DND-41 (cell line): ENCODE measurements around the gene DHRS7B.
"Not testable (repeated sequence)": the region's sequence is repeated elsewhere in the genome, so short reads cannot be mapped to it uniquely, and the experiment has no call there.

ENCODE experiments used
- ATAC-seq: fragments of 200-7000 bp; cut with Tn5 transposase; 3 replicates; pipeline ENCODE4 v1.9.1; 2021; ENCODE audit warnings: low read depth; ENCODE audit not compliant: insufficient read depth
- DNase-seq: peaks from one replicate; pipeline ENCODE4 v3.0.0-alpha.2; 2020
- H2AFZ ChIP-seq: 2 replicates; pipeline ENCODE4 v1.6.0; 2012; ENCODE audit warnings: low read depth, low read length
- H3K27ac ChIP-seq: 2 replicates; pipeline ENCODE4 v1.5.1; 2012; ENCODE audit warnings: low read length, inconsistent platforms
- H3K27me3 ChIP-seq: fragments of 200-600 bp; sonication (generic); 2 replicates; pipeline ENCODE4 v1.6.0; 2012; ENCODE audit warnings: low read length, mild to moderate bottlenecking, inconsistent platforms; ENCODE audit not compliant: insufficient read depth, poor library complexity
- H3K36me3 ChIP-seq: 2 replicates; pipeline ENCODE4 v1.5.1; 2012; ENCODE audit warnings: low read length, inconsistent platforms; ENCODE audit not compliant: insufficient read depth
- H3K4me1 ChIP-seq: 2 replicates; pipeline ENCODE4 v1.5.1; 2012; ENCODE audit warnings: mild to moderate bottlenecking, low read length; ENCODE audit not compliant: insufficient read depth
- H3K4me2 ChIP-seq: 2 replicates; pipeline ENCODE4 v1.6.0; 2012; ENCODE audit warnings: mild to moderate bottlenecking, moderate library complexity, low read length, inconsistent platforms; ENCODE audit not compliant: insufficient read depth
- H3K4me3 ChIP-seq, 2 experiments: fragments of 200-600 bp in 1 of 2; shearing (Covaris generic) in 1 of 2; 2 replicates each; pipeline ENCODE4 v1.5.1; 2012 to 2016; ENCODE audit warnings: inconsistent platforms in 2 of 2, low read length in 2 of 2, mild to moderate bottlenecking in 2 of 2, low read depth in 1 of 2, moderate library complexity in 1 of 2
- H3K79me2 ChIP-seq: 2 replicates; pipeline ENCODE4 v1.6.0; 2012; ENCODE audit warnings: low read length, inconsistent platforms; ENCODE audit not compliant: insufficient read depth
- H3K9ac ChIP-seq: 2 replicates; pipeline ENCODE4 v1.6.0; 2012; ENCODE audit warnings: low read depth, mild to moderate bottlenecking, inconsistent platforms, low read length, moderate library complexity
- H3K9me3 ChIP-seq: 2 replicates; pipeline ENCODE4 v1.5.1; 2012; ENCODE audit warnings: low read length, moderate library complexity, mild to moderate bottlenecking, inconsistent platforms; ENCODE audit not compliant: insufficient read depth, severe bottlenecking
- H4K20me1 ChIP-seq: 2 replicates; pipeline ENCODE4 v1.6.0; 2012; ENCODE audit warnings: low read length; ENCODE audit not compliant: insufficient read depth
- EZH2 ChIP-seq: IDR thresholded peaks from 3 replicates; pipeline ENCODE4 v1.6.1; 2012; ENCODE audit warnings: borderline replicate concordance, low read depth, mild to moderate bottlenecking, moderate library complexity, low read length, inconsistent platforms; ENCODE audit not compliant: severe bottlenecking
- TF ChIP-seq, protein P1 (sequence below): IDR thresholded peaks from 2 replicates; pipeline ENCODE4 v1.5.1; 2012; ENCODE audit warnings: borderline replicate concordance, low read length, moderate library complexity, mild to moderate bottlenecking; ENCODE audit not compliant: poor library complexity, severe bottlenecking; ENCODE audit errors: extremely low read depth

The DHRS7B gene

GRCh38 chr17:21113049-21113690 is 13.6 kb upstream of the DHRS7B start:
- Histone ChIP-seq H4K20me1 (no peaks in the 10 kb centered on the region), H3K36me3 (no peaks in the 10 kb centered on the region), H3K4me3 (no peak overlapping the region), H2AFZ (no peak overlapping the region), H3K27me3 (no peaks in the 10 kb centered on the region), H3K9me3 (no peaks in the 10 kb centered on the region), H3K27ac (no peak overlapping the region), H3K4me2 (no peak overlapping the region), H3K4me1 (no peaks in the 10 kb centered on the region), H3K79me2 (no peaks in the 10 kb centered on the region), H3K9ac (no peak overlapping the region)
- TF ChIP-seq, protein P1, sequence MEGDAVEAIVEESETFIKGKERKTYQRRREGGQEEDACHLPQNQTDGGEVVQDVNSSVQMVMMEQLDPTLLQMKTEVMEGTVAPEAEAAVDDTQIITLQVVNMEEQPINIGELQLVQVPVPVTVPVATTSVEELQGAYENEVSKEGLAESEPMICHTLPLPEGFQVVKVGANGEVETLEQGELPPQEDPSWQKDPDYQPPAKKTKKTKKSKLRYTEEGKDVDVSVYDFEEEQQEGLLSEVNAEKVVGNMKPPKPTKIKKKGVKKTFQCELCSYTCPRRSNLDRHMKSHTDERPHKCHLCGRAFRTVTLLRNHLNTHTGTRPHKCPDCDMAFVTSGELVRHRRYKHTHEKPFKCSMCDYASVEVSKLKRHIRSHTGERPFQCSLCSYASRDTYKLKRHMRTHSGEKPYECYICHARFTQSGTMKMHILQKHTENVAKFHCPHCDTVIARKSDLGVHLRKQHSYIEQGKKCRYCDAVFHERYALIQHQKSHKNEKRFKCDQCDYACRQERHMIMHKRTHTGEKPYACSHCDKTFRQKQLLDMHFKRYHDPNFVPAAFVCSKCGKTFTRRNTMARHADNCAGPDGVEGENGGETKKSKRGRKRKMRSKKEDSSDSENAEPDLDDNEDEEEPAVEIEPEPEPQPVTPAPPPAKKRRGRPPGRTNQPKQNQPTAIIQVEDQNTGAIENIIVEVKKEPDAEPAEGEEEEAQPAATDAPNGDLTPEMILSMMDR, result no peak
- no peak for TF ChIP-seq EZH2
- DNase-seq (no peak), ATAC-seq (no peak)

- Histone ChIP-seq H3K9ac (no peak overlapping the region), H3K27ac (no peak overlapping the region), H3K4me3 (no peak overlapping the region), H4K20me1 (no peaks in the 10 kb centered on the region), H3K79me2 (no peaks in the 10 kb centered on the region), H3K4me1 (no peaks in the 10 kb centered on the region), H3K9me3 (no peaks in the 10 kb centered on the region), H3K4me2 (no peak overlapping the region), H2AFZ (no peak overlapping the region), H3K27me3 (no peaks in the 10 kb centered on the region), H3K36me3 (no peaks in the 10 kb centered on the region)
- no peak for ATAC-seq
- no peak for TF ChIP-seq EZH2
- TF ChIP-seq, protein P1, result no peak
- DNase-seq, result no peak
Measured at GRCh38 chr17:21113716-21114115, 13.0 kb upstream of the DHRS7B start.

DNA sequence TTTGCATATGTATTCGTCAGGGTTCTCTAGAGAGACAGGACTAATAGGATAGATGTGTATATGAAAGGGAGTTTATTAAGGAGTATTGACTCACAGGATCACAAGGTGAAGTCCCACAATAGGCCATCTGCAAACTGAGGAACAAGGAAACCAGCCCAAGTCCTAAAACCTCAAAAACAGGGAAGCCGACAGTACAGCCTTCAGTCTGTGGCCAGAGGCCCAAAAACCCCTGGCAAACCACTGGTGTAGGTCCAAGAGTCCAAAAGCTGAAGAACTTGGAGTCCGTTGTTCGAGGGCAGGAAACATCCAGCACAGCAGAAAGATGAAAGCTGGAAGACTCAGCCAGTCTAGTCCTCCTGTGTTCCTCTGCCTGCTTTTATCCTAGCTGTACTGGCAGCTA is 12.0 kb upstream of the DHRS7B start:
- H3K4me1 ChIP-seq, H3K4me3 ChIP-seq, DNase-seq, H3K4me2 ChIP-seq, H3K27ac ChIP-seq, H3K9ac ChIP-seq, H3K27me3 ChIP-seq, ATAC-seq, H3K79me2 ChIP-seq, H4K20me1 ChIP-seq, H3K36me3 ChIP-seq, H3K9me3 ChIP-seq, H2AFZ ChIP-seq: not testable (repeated sequence)

GRCh38 chr17:21119247-21119918 is 7.4 kb upstream of the DHRS7B start:
- TF ChIP-seq, protein P1, result peak; percentile 92
- TF ChIP-seq EZH2, result peak; percentile 70
- no peak overlapping the region for H2AFZ ChIP-seq
- no peak overlapping the region for H3K27ac ChIP-seq
- no peaks in the 10 kb centered on the region for H3K79me2 ChIP-seq
- H3K9me3 ChIP-seq, result no peaks in the 10 kb centered on the region
- no peak overlapping the region for H3K4me3 ChIP-seq
- peak; percentile 83 for ATAC-seq
- H3K9ac ChIP-seq, result no peak overlapping the region
- peak overlapping the region; percentile 10; the same call in 1 of the 2 replicates for H3K4me2 ChIP-seq
- H3K4me1 ChIP-seq, result peaks cover 6% of the 10 kb centered on the region; the same call in 1 of the 2 replicates
- no peaks in the 10 kb centered on the region for H3K27me3 ChIP-seq
- peak; percentile 63 for DNase-seq
- no peaks in the 10 kb centered on the region for H4K20me1 ChIP-seq
- H3K36me3 ChIP-seq, result no peaks in the 10 kb centered on the region
